Ovary (tissue), 9 donors: ENCODE results near the gene PCSK2. TPM values are rescaled to one million over a fixed set of nuclear protein-coding genes. Genes with fewer than 3 reads are reported as not detected.

Source experiments
- DNase-seq, 5 donors: peaks; one replicate each; pipeline ENCODE4 v3.0.0-alpha.2; 2019 to 2020
- H3K27ac ChIP-seq, 2 donors: fragments of 200-600 bp; one replicate each; pipeline versions ENCODE4 v1.5.1 to v1.8.0; 2019 to 2022
- H3K27me3 ChIP-seq: fragments of 200-600 bp; one replicate; pipeline ENCODE4 v1.8.0; 2022
- H3K36me3 ChIP-seq: fragments of 200-600 bp; sonication (generic); one replicate; pipeline ENCODE4 v1.5.1; 2019
- H3K4me1 ChIP-seq: one replicate; pipeline ENCODE4 v1.8.1; 2013; ENCODE audit warnings: mild to moderate bottlenecking, moderate library complexity; ENCODE audit not compliant: insufficient read depth
- H3K4me3 ChIP-seq: fragments of 200-600 bp; sonication (generic); one replicate; pipeline ENCODE4 v1.5.1; 2017
- H3K9me3 ChIP-seq, 2 donors: fragments of 200-600 bp in 1 of 2; sonication (generic) in 1 of 2; one replicate each; pipeline versions ENCODE4 v1.5.1 to v1.8.1; 2013 to 2019; ENCODE audit warnings: mild to moderate bottlenecking in 1 of 2, moderate library complexity in 1 of 2
- EP300 ChIP-seq: sonication (generic); formaldehyde crosslinking; IDR thresholded peaks from one replicate; pipeline ENCODE4 v1.6.1; 2017; ENCODE audit warnings: antibody characterized with exemption
- POLR2A ChIP-seq: fragments of 450-650 bp; IDR thresholded peaks from one replicate; pipeline ENCODE4 v1.6.1; 2017; ENCODE audit warnings: antibody characterized with exemption, mild to moderate bottlenecking, moderate library complexity
- WGBS, 3 donors: extraction: QIAGEN DNeasy Blood & Tissue Kit in 1 of 3; methylation state at CpG; one replicate each; pipeline versions ENCODE4 v1.1.5 to v1.1.7; 2013 to 2017; 5-methylcytosine and 5-hydroxymethylcytosine counted together
- intact Hi-C, 4 donors: fragments of 100-400 bp; cut with DNase I; formaldehyde crosslinking; loops; one replicate each; pipeline versions ENCODE4 v1.11.0 to v1.15.1; 2022 to 2023
- polyA plus RNA-seq, 2 donors: library from polyadenylated mRNA; stranded (reverse); fragments of 200-250 nt in 1 of 2; fragments of 350-450 nt in 1 of 2; fragmentation: Illumina TruSeq in 1 of 2; extraction: RNeasy Lipid Tissue Mini Kit (QIAGEN cat#74804) in 1 of 2; gene quantifications; one replicate each; pipeline ENCODE4 v1.2.3, GENCODE V29; 2013 to 2014
- total RNA-seq, 7 donors: library from RNA; depleted of rRNA in 2 of 7; stranded (reverse); fragments of >200 nt in 2 of 7; fragmentation: NEBNext Ultra II Directional in 3 of 7; extraction: Animal tissue kit (Norgen Biotek cat#: 25700) in 3 of 7; gene quantifications; one replicate each; pipeline versions ENCODE4 v1.1.0 to v1.2.4, GENCODE V29; 2016 to 2023
- TF ChIP-seq, protein P1 (sequence below), 3 donors: fragments of 450-650 bp in 2 of 3; fragments of 200-600 bp in 1 of 3; IDR thresholded peaks; one replicate each; pipeline versions ENCODE4 v1.5.1 to v1.8.0; 2016 to 2022; ENCODE audit warnings: antibody characterized with exemption in 3 of 3, mild to moderate bottlenecking in 1 of 3
- donor health status: DM: no; HTN: no; CAD: no; lungs with moderate emphysema.
- donor health status: DM: no; HTN: no; CAD: no.
- donor health status: Bipolar disorder and iron deficiency.
- donor health status: DM: yes; HTN: yes; CAD: no.
- donor health status: DM: no; HTN: no; CAD: no.
- donor health status: DM: yes; HTN: yes; CAD: no.

Gene PCSK2
- total and polyA plus RNA-seq, 9 donors: 3.0 to 27.8 (median 6.7) TPM

DNA sequence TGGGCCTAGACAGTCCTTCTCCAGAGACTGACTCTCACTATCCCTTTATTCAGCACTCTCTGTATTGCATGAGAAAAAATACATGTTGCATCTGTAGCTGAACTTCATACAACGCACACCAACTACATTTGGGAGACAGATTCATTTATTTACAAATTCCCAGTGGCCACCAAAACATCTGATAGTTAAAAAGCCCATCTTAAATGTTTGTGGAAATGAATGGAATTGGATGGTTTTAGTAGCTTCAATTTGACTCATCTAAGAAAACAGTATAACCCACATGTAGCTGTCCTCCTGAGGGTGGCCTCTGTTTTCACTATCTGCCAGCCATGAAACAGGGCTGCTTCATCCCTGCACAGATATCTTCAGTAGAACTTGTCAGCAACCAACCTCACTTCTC is 116.3 kb downstream of the PCSK2 start:
- WGBS, 3 donors: 94 to 97% (median 95%) methylated on average over 1 of the region's 1 CpG
- Histone ChIP-seq H3K27ac (no peak overlapping the region), H3K4me1 (no peaks in the 10 kb centered on the region), H3K4me3 (no peak overlapping the region), H3K9me3 (no peaks in the 10 kb centered on the region), H3K27me3 (no peaks in the 10 kb centered on the region), H3K36me3 (no peaks in the 10 kb centered on the region)
- no peak for DNase-seq
- intact Hi-C loops: no loop called here
- TF ChIP-seq EP300 (no peak), POLR2A (no peak)
- TF ChIP-seq, protein P1, sequence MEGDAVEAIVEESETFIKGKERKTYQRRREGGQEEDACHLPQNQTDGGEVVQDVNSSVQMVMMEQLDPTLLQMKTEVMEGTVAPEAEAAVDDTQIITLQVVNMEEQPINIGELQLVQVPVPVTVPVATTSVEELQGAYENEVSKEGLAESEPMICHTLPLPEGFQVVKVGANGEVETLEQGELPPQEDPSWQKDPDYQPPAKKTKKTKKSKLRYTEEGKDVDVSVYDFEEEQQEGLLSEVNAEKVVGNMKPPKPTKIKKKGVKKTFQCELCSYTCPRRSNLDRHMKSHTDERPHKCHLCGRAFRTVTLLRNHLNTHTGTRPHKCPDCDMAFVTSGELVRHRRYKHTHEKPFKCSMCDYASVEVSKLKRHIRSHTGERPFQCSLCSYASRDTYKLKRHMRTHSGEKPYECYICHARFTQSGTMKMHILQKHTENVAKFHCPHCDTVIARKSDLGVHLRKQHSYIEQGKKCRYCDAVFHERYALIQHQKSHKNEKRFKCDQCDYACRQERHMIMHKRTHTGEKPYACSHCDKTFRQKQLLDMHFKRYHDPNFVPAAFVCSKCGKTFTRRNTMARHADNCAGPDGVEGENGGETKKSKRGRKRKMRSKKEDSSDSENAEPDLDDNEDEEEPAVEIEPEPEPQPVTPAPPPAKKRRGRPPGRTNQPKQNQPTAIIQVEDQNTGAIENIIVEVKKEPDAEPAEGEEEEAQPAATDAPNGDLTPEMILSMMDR (IDR thresholded peaks at IDR 0.05): no peak

DNA sequence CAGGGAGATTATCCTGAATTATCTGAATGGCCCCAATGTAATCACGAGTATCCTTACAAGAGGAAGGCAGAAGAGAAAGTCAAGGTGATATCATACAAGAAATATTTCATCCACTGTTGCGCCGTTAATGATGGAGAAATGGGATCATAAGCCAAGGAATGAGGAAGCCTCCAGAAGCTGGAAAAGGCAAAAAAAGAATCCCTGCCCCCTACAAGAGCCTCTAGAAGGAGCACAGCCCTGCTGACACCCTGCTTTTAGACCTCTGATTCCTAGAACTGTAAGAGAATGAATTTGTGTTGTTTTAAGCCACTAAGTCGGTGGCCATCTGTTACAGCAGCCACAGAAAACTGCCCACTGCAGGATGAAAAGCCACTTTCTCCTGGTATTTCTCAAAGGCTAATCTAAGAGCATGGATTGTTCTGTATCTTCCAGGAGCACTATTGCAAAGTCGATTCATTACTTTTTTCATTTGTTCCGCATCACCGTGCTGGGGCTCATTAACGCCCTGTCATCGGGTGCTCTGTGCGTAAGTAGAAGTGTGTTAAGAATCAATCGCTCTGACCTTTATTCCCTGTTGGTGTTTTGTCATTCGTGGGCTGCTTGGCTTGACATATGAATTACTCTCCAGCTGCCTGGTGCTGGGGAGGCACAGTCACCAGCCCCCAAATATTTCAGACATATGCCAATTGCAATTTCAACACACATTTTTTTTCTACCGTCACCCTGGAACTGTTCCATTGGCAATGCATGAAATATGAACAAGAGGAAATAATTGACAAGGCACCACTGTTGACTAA is 117.0 kb downstream of the PCSK2 start:
- DNase-seq: no peak

DNA sequence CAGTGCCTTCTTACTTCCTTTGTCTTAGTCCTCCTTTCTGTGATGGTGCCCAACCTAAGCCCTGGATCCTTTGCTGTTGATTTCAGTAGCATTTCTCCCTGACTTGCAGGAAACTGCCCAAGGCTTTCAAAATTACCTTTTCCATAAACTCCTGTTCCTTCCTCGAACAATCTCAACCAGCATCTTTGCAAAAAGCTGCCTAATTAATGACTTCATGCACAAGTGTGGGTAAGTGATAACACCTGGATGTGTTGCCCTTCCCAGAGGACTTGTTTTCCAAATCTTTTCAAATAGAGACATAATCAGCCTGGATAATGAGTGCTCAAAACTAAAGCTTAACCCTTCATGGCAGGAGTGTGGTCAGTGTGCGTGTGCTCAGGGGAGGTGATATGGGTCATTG is 118.0 kb downstream of the PCSK2 start:
- TF ChIP-seq POLR2A (no peak), EP300 (no peak)
- TF ChIP-seq, protein P1 (IDR thresholded peaks at IDR 0.05): no peak
- no peaks in the 10 kb centered on the region for H3K27me3 ChIP-seq
- intact Hi-C loops: no loop called here
- no peaks in the 10 kb centered on the region for H3K9me3 ChIP-seq
- 65 to 74% (median 71%) methylated on average over 2 of the region's 2 CpGs for WGBS, 3 donors
- no peak for DNase-seq
- no peak overlapping the region for H3K4me3 ChIP-seq
- no peaks in the 10 kb centered on the region for H3K4me1 ChIP-seq
- H3K36me3 ChIP-seq: no peaks in the 10 kb centered on the region
- H3K27ac ChIP-seq: no peak overlapping the region

More for the DNA sequence above, 117.0 kb downstream of the PCSK2 start:
- H3K27me3 ChIP-seq: no peaks in the 10 kb centered on the region
- no peaks in the 10 kb centered on the region for H3K9me3 ChIP-seq
- no peaks in the 10 kb centered on the region for H3K4me1 ChIP-seq
- TF ChIP-seq EP300 (no peak), POLR2A (no peak)
- TF ChIP-seq, protein P1 (IDR thresholded peaks at IDR 0.05): no peak
- H3K27ac ChIP-seq: no peak overlapping the region
- intact Hi-C loops: no loop called here
- H3K4me3 ChIP-seq: no peak overlapping the region
- H3K36me3 ChIP-seq: no peaks in the 10 kb centered on the region
- 30 to 45% (median 40%) methylated on average over 13 of the region's 13 CpGs for WGBS, 3 donors

DNA sequence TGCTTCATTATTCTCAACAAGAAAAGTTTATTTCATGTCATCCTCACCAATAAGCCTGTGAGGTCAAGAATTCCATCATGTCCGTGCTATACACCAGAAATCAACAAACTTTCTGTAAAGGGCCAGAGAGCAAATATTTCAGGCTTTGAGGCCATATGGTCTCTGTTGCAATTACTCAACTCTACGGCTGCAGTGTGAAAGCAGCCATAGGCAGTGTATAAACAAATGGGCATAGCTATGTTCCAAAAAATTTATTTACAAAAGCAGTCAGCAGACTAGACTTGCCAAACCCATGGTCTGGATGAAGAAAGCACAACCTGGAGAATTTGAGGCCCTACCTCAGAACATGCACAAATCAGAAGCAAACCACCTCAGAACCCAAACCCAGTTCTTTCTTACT is 118.5 kb downstream of the PCSK2 start:
- H3K27me3 ChIP-seq: no peaks in the 10 kb centered on the region
- WGBS, 3 donors: 35 to 51% (median 40%) methylated on average over 2 of the region's 2 CpGs
- intact Hi-C loops: no loop called here
- no peak for TF ChIP-seq POLR2A
- TF ChIP-seq, protein P1 (IDR thresholded peaks at IDR 0.05): no peak
- TF ChIP-seq EP300: no peak
- no peak for DNase-seq
- no peaks in the 10 kb centered on the region for H3K4me1 ChIP-seq
- H3K36me3 ChIP-seq: no peaks in the 10 kb centered on the region
- no peaks in the 10 kb centered on the region for H3K9me3 ChIP-seq
- no peak overlapping the region for H3K27ac ChIP-seq
- no peak overlapping the region for H3K4me3 ChIP-seq
